MCF 10A (cell line): ENCODE data around the gene ASTN2. TPM values are rescaled to one million over a fixed set of nuclear protein-coding genes. Genes with fewer than 3 reads are reported as not detected.

Experiments
- BruUV-seq: library from RNA; stranded (reverse); fragments of 400-500 nt; replicated peaks from 2 replicates; lab custom pipeline; 2021; lab: Mats Ljungman, UMichigan
- CTCF ChIA-PET: fragments of 300-600 bp; sonication (Branson Sonifier 250); formaldehyde crosslinking; extraction: SDS; loops from one replicate; lab custom pipeline; 2021; ENCODE audit warnings: antibody characterized with exemption, inconsistent platforms; lab: Yijun Ruan, JAX
- POLR2A ChIA-PET: fragments of 300-600, 350-650 bp; sonication (Branson Sonifier 250); formaldehyde crosslinking; extraction: SDS; loops from one replicate; lab custom pipeline; 2020; ENCODE audit warnings: antibody characterized with exemption, inconsistent platforms; lab: Yijun Ruan, JAX
- DNase-seq: peaks from one replicate; pipeline ENCODE4 v3.0.0-alpha.2; 2018; ENCODE audit not compliant: unreplicated experiment
- H3K27ac Mint-ChIP-seq: one replicate; pipeline ENCODE4 v1.8.0; 2022; ENCODE audit warnings: mild to moderate bottlenecking, low read depth, mixed read lengths; ENCODE audit not compliant: unreplicated experiment
- H3K27me3 Mint-ChIP-seq: one replicate; pipeline ENCODE4 v1.8.0; 2022; ENCODE audit warnings: mixed read lengths; ENCODE audit not compliant: insufficient read depth, unreplicated experiment
- H3K36me3 Mint-ChIP-seq: one replicate; pipeline ENCODE4 v1.8.0; 2022; ENCODE audit warnings: mild to moderate bottlenecking, moderate library complexity, mixed read lengths; ENCODE audit not compliant: insufficient read depth, unreplicated experiment
- H3K4me1 Mint-ChIP-seq: one replicate; pipeline ENCODE4 v1.8.0; 2022; ENCODE audit warnings: mixed read lengths; ENCODE audit not compliant: insufficient read depth, unreplicated experiment
- H3K4me3 Mint-ChIP-seq: one replicate; pipeline ENCODE4 v1.8.0; 2022; ENCODE audit warnings: mild to moderate bottlenecking, moderate library complexity, mixed read lengths; ENCODE audit not compliant: unreplicated experiment
- H3K9me3 Mint-ChIP-seq: one replicate; pipeline ENCODE4 v1.8.0; 2022; ENCODE audit warnings: mixed read lengths; ENCODE audit not compliant: unreplicated experiment
- CTCF ChIP-seq: fragments of 200-600 bp; IDR thresholded peaks from one replicate; pipeline ENCODE4 v1.8.0; 2022; ENCODE audit warnings: antibody characterized with exemption, mild to moderate bottlenecking; ENCODE audit not compliant: unreplicated experiment
- intact Hi-C: fragments of 100-400 bp; cut with micrococcal nuclease; formaldehyde crosslinking; loops from 2 replicates; pipeline ENCODE4 v1.14.1; 2022
- total RNA-seq: library from RNA; stranded (reverse); gene quantifications from 2 replicates; pipeline ENCODE4 v1.2.3, GENCODE V29; 2022

Gene ASTN2
- total RNA-seq, 1 experiment from 2014 or later, result 1.8 TPM

- BruUV-seq, result no TSS peak
- Mint-ChIP-seq H3K27me3 (no peaks in the 10 kb centered on the region), H3K4me3 (no peak overlapping the region), H3K27ac (no peak overlapping the region), H3K9me3 (no peaks in the 10 kb centered on the region), H3K36me3 (no peaks in the 10 kb centered on the region), H3K4me1 (peaks cover 9% of the 10 kb centered on the region)
- DNase-seq, result no peak
- ChIA-PET CTCF (interaction anchor here (0.6 to 1.6 kb wide), 3 partner anchors 8 to 508 kb away, joined by 3 to 4 read pairs (median 3); no protein-coding TSS in a partner anchor), POLR2A (no interaction called here)
- no peak for TF ChIP-seq CTCF
- intact Hi-C loops, result loop anchor here (10.0 kb wide), 1 partner anchor 152 kb away; no protein-coding TSS in a partner anchor
Observed at GRCh38 chr9:116656501-116656971, 758.3 kb downstream of the ASTN2 start.

- no peak overlapping the region for H3K27ac Mint-ChIP-seq
- no peak for TF ChIP-seq CTCF
- CTCF ChIA-PET, result interaction anchor here (0.6 to 1.6 kb wide), 3 partner anchors 9 to 545 kb away, joined by 3 to 5 read pairs (median 3); no protein-coding TSS in a partner anchor
- H3K4me3 Mint-ChIP-seq, result no peak overlapping the region
- POLR2A ChIA-PET, result interaction anchor here (0.6 kb wide), 1 partner anchor 10 kb away, joined by 3 read pairs; no protein-coding TSS in a partner anchor
- H3K36me3 Mint-ChIP-seq, result no peaks in the 10 kb centered on the region
- H3K27me3 Mint-ChIP-seq, result no peaks in the 10 kb centered on the region
- no peak for DNase-seq
- intact Hi-C loops, result loop anchor here (10.0 kb wide), 1 partner anchor 149 kb away; no protein-coding TSS in a partner anchor
- H3K4me1 Mint-ChIP-seq, result no peaks in the 10 kb centered on the region
- no TSS peak for BruUV-seq
- no peaks in the 10 kb centered on the region for H3K9me3 Mint-ChIP-seq
Observed at GRCh38 chr9:116654059-116654355, 760.9 kb downstream of the ASTN2 start.

GRCh38 chr9:116653348-116654058 is 761.4 kb downstream of the ASTN2 start:
- H3K9me3 Mint-ChIP-seq, result no peaks in the 10 kb centered on the region
- no peak overlapping the region for H3K27ac Mint-ChIP-seq
- DNase-seq, result no peak
- no peaks in the 10 kb centered on the region for H3K27me3 Mint-ChIP-seq
- no TSS peak for BruUV-seq
- intact Hi-C loops, result loop anchor here (10.0 kb wide), 1 partner anchor 149 kb away; no protein-coding TSS in a partner anchor
- POLR2A ChIA-PET, result interaction anchor here (0.6 kb wide), 1 partner anchor 10 kb away, joined by 3 read pairs; no protein-coding TSS in a partner anchor
- H3K4me1 Mint-ChIP-seq, result no peaks in the 10 kb centered on the region
- no peak overlapping the region for H3K4me3 Mint-ChIP-seq
- TF ChIP-seq CTCF, result no peak
- no peaks in the 10 kb centered on the region for H3K36me3 Mint-ChIP-seq
- CTCF ChIA-PET, result interaction anchor here (0.6 to 1.6 kb wide), 3 partner anchors 9 to 545 kb away, joined by 3 to 5 read pairs (median 3); no protein-coding TSS in a partner anchor

- Mint-ChIP-seq H3K27ac (no peak overlapping the region), H3K9me3 (no peaks in the 10 kb centered on the region), H3K27me3 (no peaks in the 10 kb centered on the region), H3K4me3 (no peak overlapping the region), H3K4me1 (peaks cover 6% of the 10 kb centered on the region), H3K36me3 (no peaks in the 10 kb centered on the region)
- intact Hi-C loops, result loop anchor here (1.0 to 5.0 kb wide), 5 partner anchors 75 to 1056 kb away; partner anchors contain the start of gene PAPPA
- POLR2A ChIA-PET, result no interaction called here
- DNase-seq, result no peak
- no TSS peak for BruUV-seq
- CTCF ChIA-PET, result interaction anchor here (0.5 to 9.0 kb wide), 26 partner anchors 8 to 1063 kb away, joined by 3 to 169 read pairs (median 4); partner anchors contain the start of gene PAPPA
- no peak for TF ChIP-seq CTCF
Observed at GRCh38 chr9:116647515-116647809, 767.4 kb downstream of the ASTN2 start.
